Trophoblast cell (in vitro differentiated cells and primary cell): Measurements from ENCODE around the gene KPNA1.

Experiments used
- DNase-seq, 2 donors: peaks; one replicate each; pipeline ENCODE4 v3.0.0-alpha.2; 2016
- H2AFZ ChIP-seq: 2 replicates; pipeline ENCODE4 v1.6.1; 2013; ENCODE audit warnings: low read length, moderate library complexity, mild to moderate bottlenecking; ENCODE audit not compliant: insufficient read depth, poor library complexity
- H2AK5ac ChIP-seq: 2 replicates; pipeline ENCODE4 v1.6.1; 2013; ENCODE audit warnings: mild to moderate bottlenecking, low read length
- H2BK120ac ChIP-seq: 2 replicates; pipeline ENCODE4 v1.6.1; 2013; ENCODE audit warnings: low read length, mild to moderate bottlenecking, moderate library complexity; ENCODE audit not compliant: insufficient read depth, poor library complexity
- H2BK12ac ChIP-seq: 2 replicates; pipeline ENCODE4 v1.6.1; 2013; ENCODE audit warnings: mild to moderate bottlenecking, low read length, moderate library complexity
- H2BK5ac ChIP-seq: 2 replicates; pipeline ENCODE4 v1.6.1; 2013; ENCODE audit warnings: low read length, low read depth, moderate library complexity, mild to moderate bottlenecking; ENCODE audit not compliant: poor library complexity
- H3K14ac ChIP-seq: 2 replicates; pipeline ENCODE4 v1.6.1; 2013; ENCODE audit warnings: mild to moderate bottlenecking, low read length
- H3K18ac ChIP-seq: 2 replicates; pipeline ENCODE4 v1.6.1; 2013; ENCODE audit warnings: mild to moderate bottlenecking, low read length
- H3K23ac ChIP-seq: 2 replicates; pipeline ENCODE4 v1.6.1; 2013; ENCODE audit warnings: low read length
- H3K27ac ChIP-seq: 2 replicates; pipeline ENCODE4 v1.5.1; 2013; ENCODE audit warnings: low read depth, mild to moderate bottlenecking, inconsistent platforms, low read length, moderate library complexity
- H3K27me3 ChIP-seq: 2 replicates; pipeline ENCODE4 v1.6.1; 2013; ENCODE audit warnings: inconsistent platforms, mild to moderate bottlenecking, low read length, moderate library complexity; ENCODE audit not compliant: insufficient read depth
- H3K36me3 ChIP-seq, 2 experiments: 1 replicate in 1 of 2; 2 replicates in 1 of 2; pipeline ENCODE4 v1.6.1; 2013; ENCODE audit warnings: low read length in 2 of 2, mild to moderate bottlenecking in 2 of 2, moderate library complexity in 1 of 2; ENCODE audit not compliant: insufficient read depth in 2 of 2, control insufficient read depth in 1 of 2
- H3K4ac ChIP-seq: 2 replicates; pipeline ENCODE4 v1.6.1; 2013; ENCODE audit warnings: low read depth, mild to moderate bottlenecking, low read length, moderate library complexity
- H3K4me1 ChIP-seq, 2 experiments: 1 replicate in 1 of 2; 2 replicates in 1 of 2; pipeline ENCODE4 v1.6.1; 2013; ENCODE audit warnings: low read length in 2 of 2, mild to moderate bottlenecking in 2 of 2, moderate library complexity in 1 of 2; ENCODE audit not compliant: insufficient read depth in 2 of 2, control insufficient read depth in 1 of 2
- H3K4me2 ChIP-seq: 2 replicates; pipeline ENCODE4 v1.6.1; 2013; ENCODE audit warnings: inconsistent platforms, mild to moderate bottlenecking, low read length, moderate library complexity
- H3K4me3 ChIP-seq: 2 replicates; pipeline ENCODE4 v1.5.1; 2013; ENCODE audit warnings: mild to moderate bottlenecking, low read depth, low read length, inconsistent platforms
- H3K79me1 ChIP-seq: one replicate; pipeline ENCODE4 v1.6.1; 2013; ENCODE audit warnings: low read length
- H3K79me2 ChIP-seq: 2 replicates; pipeline ENCODE4 v1.6.1; 2013; ENCODE audit warnings: low read length, mild to moderate bottlenecking; ENCODE audit not compliant: control insufficient read depth, insufficient read depth, poor library complexity
- H3K9ac ChIP-seq: 2 replicates; pipeline ENCODE4 v1.6.1; 2013; ENCODE audit warnings: mild to moderate bottlenecking, low read length
- H3K9me3 ChIP-seq: 2 replicates; pipeline ENCODE4 v1.6.1; 2013; ENCODE audit warnings: low read depth, mild to moderate bottlenecking, control low read depth, inconsistent platforms, low read length; ENCODE audit not compliant: insufficient read depth
- H4K12ac ChIP-seq: 2 replicates; pipeline ENCODE4 v1.6.1; 2013; ENCODE audit warnings: low read depth, mild to moderate bottlenecking, low read length, moderate library complexity
- H4K8ac ChIP-seq: 2 replicates; pipeline ENCODE4 v1.6.1; 2013; ENCODE audit warnings: low read depth, mild to moderate bottlenecking, low read length, moderate library complexity
- H4K91ac ChIP-seq: one replicate; pipeline ENCODE4 v1.6.1; 2013; ENCODE audit warnings: low read depth, mild to moderate bottlenecking, low read length, moderate library complexity
- WGBS: extraction: QIAGEN DNeasy Blood & Tissue Kit; methylation state at CpG from one replicate; pipeline ENCODE4 v1.1.7; 2013; ENCODE audit warnings: missing lambda C conversion rate; ENCODE audit not compliant: insufficient read length, insufficient coverage; ENCODE audit errors: extremely low coverage; 5-methylcytosine and 5-hydroxymethylcytosine counted together

KPNA1 gene

GRCh38 chr3:122469659-122470058 lies 45.1 kb downstream of the KPNA1 start:
- H3K79me2 ChIP-seq = peaks cover 2% of the 10 kb centered on the region
- H3K4ac ChIP-seq = no peak overlapping the region
- H3K14ac ChIP-seq = no peak overlapping the region
- H3K27me3 ChIP-seq = no peaks in the 10 kb centered on the region
- no peaks in the 10 kb centered on the region for H3K9me3 ChIP-seq
- no peak overlapping the region for H3K4me2 ChIP-seq
- no peak overlapping the region for H2BK120ac ChIP-seq
- WGBS = no CpG with 5 or more reads among the region's 1 CpG
- no peak overlapping the region for H4K91ac ChIP-seq
- no peak overlapping the region for H2BK5ac ChIP-seq
- no peak overlapping the region for H3K27ac ChIP-seq
- no peak overlapping the region for H4K12ac ChIP-seq
- no peak overlapping the region for H2AFZ ChIP-seq
- peaks cover 3 to 5% of the 10 kb centered on the region in 2 experiments for H3K36me3 ChIP-seq
- no peaks in the 10 kb centered on the region for H3K79me1 ChIP-seq
- H3K9ac ChIP-seq = no peak overlapping the region
- no peak overlapping the region for H2BK12ac ChIP-seq
- H4K8ac ChIP-seq = no peak overlapping the region
- no peak for DNase-seq
- no peak overlapping the region for H3K4me3 ChIP-seq
- H3K23ac ChIP-seq = no peak overlapping the region
- no peak overlapping the region for H2AK5ac ChIP-seq
- peaks cover 2 to 4% of the 10 kb centered on the region in 2 experiments for H3K4me1 ChIP-seq
- no peak overlapping the region for H3K18ac ChIP-seq

GRCh38 chr3:122468896-122469533 lies 45.7 kb downstream of the KPNA1 start:
- H3K23ac ChIP-seq = no peak overlapping the region
- no peak overlapping the region for H2BK120ac ChIP-seq
- no peak overlapping the region for H2BK12ac ChIP-seq
- no peak overlapping the region for H4K91ac ChIP-seq
- peaks cover 2 to 4% of the 10 kb centered on the region in 2 experiments for H3K4me1 ChIP-seq
- DNase-seq = no peak
- no peak overlapping the region for H2BK5ac ChIP-seq
- H3K4ac ChIP-seq = no peak overlapping the region
- no peak overlapping the region for H3K9ac ChIP-seq
- H3K14ac ChIP-seq = no peak overlapping the region
- H4K8ac ChIP-seq = no peak overlapping the region
- H3K9me3 ChIP-seq = no peaks in the 10 kb centered on the region
- H3K79me1 ChIP-seq = no peaks in the 10 kb centered on the region
- no peak overlapping the region for H4K12ac ChIP-seq
- peaks cover 3 to 5% of the 10 kb centered on the region in 2 experiments for H3K36me3 ChIP-seq
- no peak overlapping the region for H3K4me3 ChIP-seq
- no peak overlapping the region for H3K18ac ChIP-seq
- no peak overlapping the region for H3K27ac ChIP-seq
- no CpG with 5 or more reads among the region's 3 CpGs for WGBS
- H3K4me2 ChIP-seq = no peak overlapping the region
- H3K27me3 ChIP-seq = no peaks in the 10 kb centered on the region
- H2AFZ ChIP-seq = no peak overlapping the region
- no peak overlapping the region for H2AK5ac ChIP-seq
- peaks cover 2% of the 10 kb centered on the region for H3K79me2 ChIP-seq

- no CpG with 5 or more reads among the region's 3 CpGs for WGBS
- H3K18ac ChIP-seq = no peak overlapping the region
Observed at GRCh38 chr3:122466701-122467240, 48.0 kb downstream of the KPNA1 start.

GRCh38 chr3:122464659-122465058 lies 50.1 kb downstream of the KPNA1 start:
- Histone ChIP-seq H4K91ac (no peak overlapping the region), H3K36me3 (peaks cover 6 to 10% of the 10 kb centered on the region in 2 experiments), H3K9ac (no peak overlapping the region), H2BK12ac (no peak overlapping the region), H2BK120ac (no peak overlapping the region), H3K27ac (no peak overlapping the region), H3K4ac (no peak overlapping the region), H3K4me1 (no peaks in the 10 kb centered on the region), H3K9me3 (no peaks in the 10 kb centered on the region), H4K8ac (no peak overlapping the region), H3K18ac (no peak overlapping the region), H2AK5ac (no peak overlapping the region), H3K14ac (no peak overlapping the region), H2BK5ac (no peak overlapping the region), H2AFZ (no peak overlapping the region), H3K79me2 (no peaks in the 10 kb centered on the region), H3K27me3 (no peaks in the 10 kb centered on the region), H3K4me2 (no peak overlapping the region), H3K79me1 (no peaks in the 10 kb centered on the region), H4K12ac (no peak overlapping the region), H3K4me3 (no peak overlapping the region), H3K23ac (no peak overlapping the region)
- no peak for DNase-seq
- WGBS = no CpG with 5 or more reads among the region's 1 CpG

More at GRCh38 chr3:122466701-122467240, 48.0 kb downstream of the KPNA1 start:
- Histone ChIP-seq H3K4ac (no peak overlapping the region), H3K9ac (no peak overlapping the region), H2BK120ac (no peak overlapping the region), H3K23ac (no peak overlapping the region), H3K4me2 (no peak overlapping the region), H4K91ac (no peak overlapping the region), H3K4me3 (no peak overlapping the region), H4K8ac (no peak overlapping the region), H2AFZ (no peak overlapping the region), H3K4me1 (peaks cover 2 to 4% of the 10 kb centered on the region in 2 experiments), H2BK12ac (no peak overlapping the region), H2AK5ac (no peak overlapping the region), H4K12ac (no peak overlapping the region), H3K14ac (no peak overlapping the region), H3K79me2 (no peaks in the 10 kb centered on the region), H3K79me1 (no peaks in the 10 kb centered on the region), H3K27ac (no peak overlapping the region), H3K27me3 (no peaks in the 10 kb centered on the region), H2BK5ac (no peak overlapping the region), H3K36me3 (peaks cover 6 to 10% of the 10 kb centered on the region in 2 experiments), H3K9me3 (no peaks in the 10 kb centered on the region)
- DNase-seq = no peak
